GM21723 (cell line): ENCODE results near the gene RIN3.
"Not testable (repeated sequence)": the region's sequence is repeated elsewhere in the genome, so short reads cannot be mapped to it uniquely, and the experiment has no call there.

Source experiments
- ATAC-seq: cut with Tn5 transposase; IDR thresholded peaks from one replicate; pipeline ENCODE4 v1.9.1; 2021; ENCODE audit warnings: mild to moderate bottlenecking, moderate library complexity; ENCODE audit not compliant: unreplicated experiment

Gene RIN3

GRCh38 chr14:92617581-92617980, 104.0 kb downstream of the RIN3 start:
- ATAC-seq: no peak

DNA sequence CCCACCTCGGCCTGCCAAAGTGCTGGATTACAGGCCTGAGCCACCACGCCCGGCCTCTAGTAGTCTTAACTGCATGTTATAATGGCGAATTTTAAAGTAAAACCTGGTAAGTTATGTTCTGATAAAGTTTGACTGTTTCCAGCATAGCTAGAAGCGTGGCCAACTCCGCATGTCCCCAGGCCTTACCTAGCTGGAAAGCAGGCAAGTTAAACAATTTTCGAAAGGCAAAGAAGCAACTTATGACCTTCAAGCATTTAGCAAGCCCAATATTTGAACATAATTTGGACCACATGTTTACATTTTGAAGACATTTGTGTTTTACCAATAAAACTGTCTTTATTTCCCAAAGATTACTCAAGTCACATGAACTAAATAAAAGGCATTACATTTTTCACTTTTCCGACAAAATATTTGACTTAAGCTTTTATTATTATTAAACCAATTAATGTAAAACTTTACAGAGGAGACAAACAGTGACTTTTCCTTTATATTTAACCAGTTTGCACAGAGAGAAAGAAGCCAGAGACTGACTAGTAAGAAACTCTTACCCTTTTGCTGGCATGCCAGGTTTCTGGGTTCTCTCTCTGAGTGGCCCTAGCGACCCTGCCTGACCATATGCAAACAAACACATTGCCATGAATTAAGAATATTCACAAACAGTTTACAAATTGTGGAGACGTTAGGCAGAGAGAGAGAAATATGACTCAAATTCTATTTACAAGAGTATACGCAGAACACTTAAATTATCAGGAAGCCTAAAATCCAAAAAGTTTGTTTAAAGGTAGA, 106.3 kb downstream of the RIN3 start:
- ATAC-seq: no peak

DNA sequence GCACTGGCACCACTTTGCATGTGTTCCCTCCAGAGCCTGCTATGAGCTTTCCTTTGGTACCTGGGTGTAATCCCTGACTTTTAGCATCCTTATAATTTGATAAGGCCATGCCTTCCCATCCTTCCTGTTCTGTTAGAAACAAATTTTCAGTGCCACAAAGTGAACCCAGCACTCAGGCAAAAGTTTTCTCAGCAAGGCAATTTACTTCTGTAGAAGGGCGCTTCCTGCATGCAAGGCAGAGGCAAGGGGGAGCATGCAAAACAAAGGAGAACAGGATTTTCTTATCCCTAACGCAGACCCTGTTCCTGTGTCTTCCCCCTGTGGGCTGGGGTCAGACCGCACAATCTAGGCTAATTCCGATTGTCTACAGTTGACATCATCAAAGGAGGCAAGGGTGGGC, 108.7 kb downstream of the RIN3 start:
- no peak for ATAC-seq

DNA sequence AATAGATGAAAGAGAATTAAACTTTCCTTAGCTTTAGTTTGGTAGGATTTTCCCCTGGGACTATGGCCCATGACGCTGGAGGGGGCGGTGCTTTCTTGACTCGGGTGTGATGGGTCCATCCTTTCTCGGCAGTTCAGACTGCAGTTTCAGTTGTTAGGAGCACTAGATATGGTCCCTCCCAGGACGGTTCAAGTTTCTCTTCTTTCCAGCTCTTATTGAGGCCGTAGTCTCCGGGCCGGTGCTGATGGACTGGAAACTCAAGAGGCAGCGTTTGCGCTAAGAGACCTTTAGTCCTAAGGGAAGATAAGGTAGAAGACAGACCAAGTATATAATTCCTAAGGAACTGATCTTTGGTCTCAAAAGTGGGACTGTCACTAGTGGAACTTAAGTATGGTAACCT, 111.2 kb downstream of the RIN3 start:
- no peak for ATAC-seq

DNA sequence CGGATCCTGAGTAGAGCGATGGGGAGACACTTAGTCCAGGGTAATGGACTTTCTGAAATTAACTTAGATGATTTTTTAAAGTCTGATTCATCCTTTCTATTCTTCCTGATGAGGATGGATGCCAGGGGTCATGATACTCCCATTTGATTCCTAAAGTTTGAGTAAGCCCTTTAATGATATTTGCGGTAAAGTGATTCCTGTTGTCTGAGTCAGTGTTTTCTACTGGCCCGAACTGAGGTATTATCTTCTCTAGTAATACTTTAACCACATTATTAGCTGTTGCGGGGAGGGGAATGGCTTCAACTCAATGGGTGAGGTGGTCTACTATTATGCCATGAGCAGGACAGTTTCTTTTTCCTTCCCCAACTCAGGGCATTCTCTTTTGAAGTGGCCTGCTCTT, 111.6 kb downstream of the RIN3 start:
- ATAC-seq: no peak

DNA sequence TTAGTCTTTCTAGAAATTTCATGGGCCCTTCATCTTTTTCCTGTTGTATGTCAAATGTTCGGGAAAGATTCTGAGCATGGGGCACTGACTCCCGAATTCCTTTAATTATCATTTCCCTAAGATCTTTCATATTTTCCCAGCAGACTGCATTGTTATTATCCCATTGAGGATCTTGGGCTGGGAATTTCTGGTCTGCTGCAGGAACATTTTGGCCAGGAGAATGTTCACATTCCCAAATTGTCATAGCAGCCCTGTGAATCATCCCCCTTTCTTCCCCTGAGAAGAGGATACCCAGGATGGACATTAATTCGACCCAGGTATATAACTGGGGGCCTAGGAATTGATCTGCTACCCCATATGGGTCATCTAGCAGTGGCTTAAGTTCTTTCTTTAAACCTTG, 112.5 kb downstream of the RIN3 start:
- no peak for ATAC-seq

GRCh38 chr14:92627707-92628215, 114.2 kb downstream of the RIN3 start:
- no peak for ATAC-seq

DNA sequence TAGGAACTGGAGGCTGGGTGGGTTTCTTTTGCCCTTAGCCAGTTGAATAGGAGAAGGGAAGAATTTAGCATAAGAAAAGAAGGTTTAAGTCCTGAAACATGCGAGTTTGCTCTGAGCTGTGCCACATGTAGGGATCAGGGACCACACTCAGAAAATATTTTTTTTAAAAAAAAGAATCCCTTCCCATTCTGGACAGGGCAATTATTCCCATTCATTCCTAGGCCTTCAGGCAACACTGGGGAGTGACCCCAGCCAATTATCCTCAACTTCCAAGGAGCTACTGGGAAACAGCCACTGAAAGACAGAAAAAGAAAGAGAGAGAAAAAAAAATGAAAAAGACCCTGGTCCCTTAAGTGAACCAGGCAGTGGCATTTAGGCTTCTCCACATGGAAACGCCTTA, 115.1 kb downstream of the RIN3 start:
- no peak for ATAC-seq

- no peak for ATAC-seq
Observed at GRCh38 chr14:92630367-92630766, 116.8 kb downstream of the RIN3 start.

- no peak for ATAC-seq
Observed at GRCh38 chr14:92631098-92631497, 117.5 kb downstream of the RIN3 start.

GRCh38 chr14:92632546-92633273, 119.1 kb downstream of the RIN3 start:
- ATAC-seq: no peak

DNA sequence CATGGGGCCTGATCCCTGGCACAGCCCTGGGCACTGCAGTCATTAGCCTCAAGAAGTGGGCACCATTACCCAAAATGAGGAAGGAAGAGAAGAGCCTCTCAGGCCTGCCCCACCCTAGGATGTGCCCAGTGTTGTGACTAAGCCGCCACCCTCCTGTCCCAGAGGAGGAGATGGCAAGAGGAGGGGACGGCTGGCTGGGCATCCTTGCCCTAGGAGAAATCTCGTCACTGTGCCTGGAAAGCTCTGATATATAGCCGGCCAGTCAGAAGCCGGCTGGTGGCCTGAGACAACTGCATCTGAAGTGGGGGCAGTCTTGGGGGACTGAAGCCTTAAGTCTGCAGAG, 119.7 kb downstream of the RIN3 start:
- ATAC-seq: no peak

DNA sequence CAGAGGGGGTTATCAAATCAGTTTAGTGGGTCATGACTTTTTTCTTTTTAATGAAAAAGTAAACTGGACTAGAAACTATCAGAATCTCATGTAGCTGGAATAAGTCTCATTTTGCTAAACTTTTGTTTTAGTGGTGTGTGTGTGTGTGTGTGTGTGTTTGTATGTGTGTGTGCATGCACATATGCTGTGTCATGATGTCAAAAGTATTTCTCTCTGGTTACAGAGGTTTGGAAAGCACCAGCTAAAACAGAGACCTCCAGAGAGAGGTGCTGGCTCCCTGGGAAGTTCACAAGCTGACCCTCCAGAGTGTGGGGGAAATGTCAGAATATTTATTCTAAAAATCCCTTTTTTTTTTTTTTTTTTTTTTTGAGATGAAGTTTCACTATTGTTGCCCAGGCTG, 120.1 kb downstream of the RIN3 start:
- no peak for ATAC-seq

DNA sequence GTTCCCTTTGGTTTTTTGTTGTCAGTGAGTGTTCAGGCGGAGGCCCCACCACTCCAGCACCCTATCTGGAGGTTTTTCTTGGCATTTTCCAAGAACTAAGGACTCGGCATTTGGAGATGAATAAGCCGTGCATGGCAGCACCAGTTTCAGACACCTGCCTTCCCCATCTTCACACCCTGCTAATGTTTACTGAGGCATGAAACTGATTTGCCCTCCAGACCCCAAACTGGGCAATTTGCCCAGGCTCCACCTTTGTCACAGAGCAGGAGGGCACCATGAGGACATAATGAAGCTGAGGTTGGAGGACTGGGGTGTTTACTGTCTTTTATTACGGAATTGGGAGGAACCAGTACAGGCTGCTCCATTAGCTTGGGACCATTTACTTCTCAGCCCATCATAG, 121.5 kb downstream of the RIN3 start:
- ATAC-seq: no peak

DNA sequence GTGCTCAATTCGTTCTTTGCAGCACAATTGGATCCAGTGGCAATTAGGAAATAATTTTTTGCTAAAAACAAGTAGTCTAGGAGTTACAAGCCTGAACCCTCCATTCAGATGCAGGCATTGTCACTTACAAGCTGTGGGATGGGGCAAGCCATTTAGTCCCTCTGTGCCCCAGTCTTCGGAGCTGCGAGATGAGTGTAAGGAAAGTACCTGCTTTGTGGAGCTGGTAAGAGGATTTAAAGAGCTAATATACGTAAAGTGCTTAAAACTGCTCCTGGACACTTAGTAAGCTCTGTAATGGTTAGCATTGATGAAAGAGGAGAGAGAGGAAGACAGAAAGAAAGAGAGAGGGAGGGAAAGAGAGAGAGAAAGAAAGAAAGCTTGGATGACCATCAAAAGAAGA, 122.3 kb downstream of the RIN3 start:
- no peak for ATAC-seq

DNA sequence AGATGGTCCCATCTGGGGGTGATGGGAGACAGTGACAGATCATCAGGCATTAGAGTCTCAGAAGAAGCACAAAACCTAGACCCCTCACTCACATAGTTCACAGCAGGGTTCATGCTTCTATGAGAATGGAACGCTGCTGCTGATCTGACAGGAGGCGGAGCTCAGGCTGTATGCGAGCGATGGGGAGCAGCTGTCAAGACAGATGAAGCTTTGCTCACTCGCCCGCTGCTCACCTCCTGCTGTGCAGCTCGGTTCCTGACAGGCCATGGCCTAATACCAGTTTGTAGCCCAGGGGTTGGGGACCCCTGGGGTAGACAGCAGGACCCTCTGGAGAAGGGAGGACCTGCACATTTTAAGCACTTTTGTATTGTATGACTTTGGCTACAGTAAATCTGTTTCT, 123.6 kb downstream of the RIN3 start:
- ATAC-seq: no peak

DNA sequence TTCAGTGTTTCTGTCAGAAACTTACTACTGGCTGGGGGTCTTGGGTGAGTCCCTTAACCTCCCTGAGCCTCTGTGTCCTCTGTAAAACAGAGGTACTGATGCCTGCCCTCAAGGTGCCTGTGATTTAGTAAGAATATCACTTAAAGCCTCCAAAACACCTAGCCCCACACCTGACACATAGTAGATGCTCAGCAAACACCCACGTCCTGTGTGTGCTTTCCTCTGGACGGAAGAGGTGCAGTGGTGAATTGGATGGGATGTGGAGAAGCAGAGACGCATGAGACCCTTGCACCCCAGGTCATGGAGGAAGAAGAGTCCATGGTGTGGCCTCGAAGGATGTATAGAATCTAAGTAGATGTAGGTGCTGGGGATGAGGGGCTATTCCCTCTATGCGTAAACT, 124.3 kb downstream of the RIN3 start:
- ATAC-seq: no peak

DNA sequence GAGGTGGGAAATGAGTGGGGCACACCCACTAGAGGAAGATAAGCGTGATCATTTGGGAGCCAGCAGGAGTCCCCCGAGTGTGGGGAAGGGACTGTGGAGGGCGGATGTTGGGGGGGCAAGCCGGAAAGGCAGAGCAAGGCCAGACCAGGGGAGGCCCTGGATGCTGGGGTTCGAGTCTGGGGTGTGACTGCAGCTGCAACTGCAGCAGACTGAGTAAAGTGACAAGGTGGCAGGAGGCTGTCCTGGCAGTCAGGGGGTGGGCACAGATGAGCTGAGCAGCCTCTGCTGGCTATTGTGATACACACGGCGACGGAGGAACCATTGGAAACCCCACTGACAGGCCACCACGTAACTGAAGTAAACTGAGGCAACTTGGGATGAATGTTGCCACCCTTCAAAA, 124.7 kb downstream of the RIN3 start:
- no peak for ATAC-seq

GRCh38 chr14:92638904-92639303, 125.3 kb downstream of the RIN3 start:
- no peak for ATAC-seq

- ATAC-seq: not testable (repeated sequence)
Observed at GRCh38 chr14:92639472-92640117, 126.0 kb downstream of the RIN3 start.

GRCh38 chr14:92641306-92641705, 127.7 kb downstream of the RIN3 start:
- no peak for ATAC-seq
